HepG2 (cell line): ENCODE results near the gene PFDN1.

ENCODE experiments used
- HOXD1 ChIP-seq: sonication (generic); formaldehyde crosslinking; IDR thresholded peaks from 2 replicates; pipeline ENCODE4 v1.5.0; 2020; ENCODE audit warnings: missing genetic modification reagents
- PRDM15 ChIP-seq: sonication (generic); formaldehyde crosslinking; IDR thresholded peaks from 2 replicates; pipeline ENCODE4 v1.4.0; 2020; ENCODE audit warnings: missing genetic modification reagents
- RAD21 ChIP-seq: fragments of 450-650 bp; formaldehyde crosslinking; IDR thresholded peaks from 2 replicates; pipeline ENCODE4 v1.5.0; 2020; ENCODE audit warnings: mild to moderate bottlenecking
- RAD51 ChIP-seq: fragments of 450-650 bp; IDR thresholded peaks from 2 replicates; pipeline ENCODE4 v1.6.1; 2016; ENCODE audit warnings: borderline replicate concordance
- ZBTB21 ChIP-seq: sonication (generic); formaldehyde crosslinking; IDR thresholded peaks from 2 replicates; pipeline ENCODE4 v1.4.0; 2020; ENCODE audit warnings: missing genetic modification reagents
- ZNF20 ChIP-seq: sonication (generic); formaldehyde crosslinking; IDR thresholded peaks from 2 replicates; pipeline ENCODE4 v1.4.0; 2020; ENCODE audit warnings: mild to moderate bottlenecking, moderate library complexity, missing genetic modification reagents
- ZNF30 ChIP-seq: sonication (generic); formaldehyde crosslinking; IDR thresholded peaks from 2 replicates; pipeline ENCODE4 v1.5.0; 2020; ENCODE audit warnings: mild to moderate bottlenecking, missing genetic modification reagents
- ZNF660 ChIP-seq: sonication (generic); formaldehyde crosslinking; IDR thresholded peaks from 2 replicates; pipeline ENCODE4 v1.5.1; 2020; ENCODE audit warnings: mild to moderate bottlenecking, low read depth, missing genetic modification reagents, borderline replicate concordance
- ZNF883 ChIP-seq: sonication (generic); formaldehyde crosslinking; IDR thresholded peaks from 2 replicates; pipeline ENCODE4 v1.5.1; 2020; ENCODE audit warnings: mild to moderate bottlenecking, missing genetic modification reagents; ENCODE audit errors: not compliant biosample characterization
- ZSCAN29 ChIP-seq: sonication (generic); formaldehyde crosslinking; conservative IDR thresholded peaks from 2 replicates; pipeline ENCODE4 v1.4.0; 2020; ENCODE audit warnings: mild to moderate bottlenecking, missing genetic modification reagents
- ZSCAN31 ChIP-seq: sonication (generic); formaldehyde crosslinking; IDR thresholded peaks from 2 replicates; pipeline ENCODE4 v1.5.0; 2020; ENCODE audit warnings: low read depth, mild to moderate bottlenecking, missing genetic modification reagents

DNA sequence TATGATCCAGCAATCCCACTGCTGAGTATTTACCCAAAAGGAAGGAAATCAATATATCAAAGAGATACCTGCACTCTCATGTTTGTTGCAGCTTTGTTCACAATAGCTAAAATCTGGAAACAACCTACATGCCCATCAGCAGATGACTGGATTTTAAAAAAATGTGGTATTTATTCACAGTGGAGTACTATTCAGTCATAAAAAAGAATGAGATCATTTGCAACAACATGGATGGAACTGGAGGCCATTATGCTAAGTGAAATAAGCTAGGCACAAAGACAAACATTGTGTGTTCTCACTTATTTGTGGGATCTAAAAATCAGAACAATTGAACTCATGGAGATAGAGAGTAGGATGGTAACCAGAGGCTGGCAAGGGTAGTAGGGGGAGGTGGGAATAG lies 94.8 kb downstream of the PFDN1 start:
- TF ChIP-seq ZSCAN29 (CRISPR knock-in tag) (no peak), RAD51 (no peak), HOXD1 (no peak), PRDM15 (no peak), ZSCAN31 (no peak), ZNF20 (CRISPR knock-in tag) (no peak), ZNF883 (CRISPR knock-in tag) (no peak), RAD21 (no peak), ZBTB21 (CRISPR knock-in tag) (no peak), ZNF660 (CRISPR knock-in tag) (no peak), ZNF30 (no peak)
